ENCODE data around the gene MAN1B1.

Gene MAN1B1

DNA sequence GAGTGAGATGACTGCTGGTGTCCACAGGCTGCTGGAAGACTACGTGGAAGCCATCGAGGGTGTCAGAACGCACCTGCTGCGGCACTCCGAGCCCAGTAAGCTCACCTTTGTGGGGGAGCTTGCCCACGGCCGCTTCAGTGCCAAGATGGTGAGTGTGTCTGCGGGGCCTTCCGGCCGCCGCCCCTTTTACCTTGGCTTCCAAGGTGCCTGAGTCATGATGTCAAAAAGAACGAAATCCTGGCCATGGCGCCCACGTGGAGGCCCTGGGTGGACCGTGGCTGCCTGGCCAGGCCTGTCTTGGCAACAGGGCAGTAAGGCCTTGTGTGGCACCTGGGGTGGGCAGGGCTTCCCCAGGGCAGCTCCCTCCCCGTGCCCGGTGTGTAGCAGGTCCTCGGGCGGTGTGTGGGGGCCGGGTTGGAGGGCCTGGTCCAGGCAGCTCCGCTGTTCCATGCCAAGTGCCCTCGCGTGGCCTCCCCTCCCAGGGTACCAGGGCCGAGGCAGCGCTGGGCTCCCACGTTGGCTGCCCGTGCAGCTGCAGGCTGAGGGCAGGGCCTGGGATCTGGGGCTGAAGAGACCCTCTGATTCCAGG is 20.0 kb downstream of the MAN1B1 start:
- TF ChIP-seq, protein P1, sequence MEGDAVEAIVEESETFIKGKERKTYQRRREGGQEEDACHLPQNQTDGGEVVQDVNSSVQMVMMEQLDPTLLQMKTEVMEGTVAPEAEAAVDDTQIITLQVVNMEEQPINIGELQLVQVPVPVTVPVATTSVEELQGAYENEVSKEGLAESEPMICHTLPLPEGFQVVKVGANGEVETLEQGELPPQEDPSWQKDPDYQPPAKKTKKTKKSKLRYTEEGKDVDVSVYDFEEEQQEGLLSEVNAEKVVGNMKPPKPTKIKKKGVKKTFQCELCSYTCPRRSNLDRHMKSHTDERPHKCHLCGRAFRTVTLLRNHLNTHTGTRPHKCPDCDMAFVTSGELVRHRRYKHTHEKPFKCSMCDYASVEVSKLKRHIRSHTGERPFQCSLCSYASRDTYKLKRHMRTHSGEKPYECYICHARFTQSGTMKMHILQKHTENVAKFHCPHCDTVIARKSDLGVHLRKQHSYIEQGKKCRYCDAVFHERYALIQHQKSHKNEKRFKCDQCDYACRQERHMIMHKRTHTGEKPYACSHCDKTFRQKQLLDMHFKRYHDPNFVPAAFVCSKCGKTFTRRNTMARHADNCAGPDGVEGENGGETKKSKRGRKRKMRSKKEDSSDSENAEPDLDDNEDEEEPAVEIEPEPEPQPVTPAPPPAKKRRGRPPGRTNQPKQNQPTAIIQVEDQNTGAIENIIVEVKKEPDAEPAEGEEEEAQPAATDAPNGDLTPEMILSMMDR (IDR thresholded peaks at IDR 0.05; ENCODE audit: insufficient read depth, missing control alignments): no peak
- no peak for DNase-seq (ENCODE audit: insufficient read length, low spot score)
- no peak for FAIRE-seq

DNA sequence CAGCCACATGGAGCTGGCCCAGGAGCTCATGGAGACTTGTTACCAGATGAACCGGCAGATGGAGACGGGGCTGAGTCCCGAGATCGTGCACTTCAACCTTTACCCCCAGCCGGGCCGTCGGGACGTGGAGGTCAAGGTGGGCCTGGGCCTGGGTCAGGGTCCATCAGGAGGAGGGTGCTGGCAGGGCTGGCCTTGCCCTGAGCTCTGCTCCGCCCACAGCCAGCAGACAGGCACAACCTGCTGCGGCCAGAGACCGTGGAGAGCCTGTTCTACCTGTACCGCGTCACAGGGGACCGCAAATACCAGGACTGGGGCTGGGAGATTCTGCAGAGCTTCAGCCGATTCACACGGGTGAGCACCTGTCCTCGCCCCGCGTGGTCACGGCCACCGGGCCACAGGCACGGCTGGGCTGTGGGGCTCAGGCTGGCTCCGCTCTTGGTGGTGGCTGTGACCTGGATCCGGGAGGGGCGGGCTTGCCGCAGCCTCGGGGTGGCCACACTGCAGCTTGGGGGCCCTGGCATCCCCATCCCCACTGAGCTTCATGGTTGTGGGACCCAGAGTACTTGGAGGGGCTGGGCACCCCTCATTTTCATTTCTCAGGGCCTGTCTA is 20.6 kb downstream of the MAN1B1 start:
- no peak for FAIRE-seq
- TF ChIP-seq, protein P1 (IDR thresholded peaks at IDR 0.05; ENCODE audit: insufficient read depth, missing control alignments): no peak

DNA sequence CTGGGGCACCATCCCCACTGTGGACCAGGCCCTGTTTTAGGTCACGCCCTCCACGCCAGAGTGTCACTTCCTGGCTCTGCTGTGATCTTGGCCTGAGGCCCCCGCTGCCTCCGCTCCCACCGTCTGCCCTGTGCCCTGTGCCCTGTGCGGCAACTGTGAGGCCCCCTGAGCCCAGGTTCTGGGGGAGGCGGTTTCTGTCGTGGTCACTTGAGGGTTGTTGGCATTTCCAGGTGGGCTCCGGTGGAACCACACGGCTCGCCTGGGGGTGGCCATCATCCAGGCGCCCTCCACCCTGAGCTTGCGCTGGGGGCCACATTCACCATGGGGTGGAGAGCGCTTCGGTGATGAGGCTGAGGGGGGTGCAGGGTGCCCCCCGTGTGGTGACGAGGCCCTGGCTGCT is 21.2 kb downstream of the MAN1B1 start:
- FAIRE-seq (no peak), DNase-seq (ENCODE audit: insufficient read length, low spot score) (no peak)
- TF ChIP-seq, protein P1 (IDR thresholded peaks at IDR 0.05; ENCODE audit: insufficient read depth, missing control alignments): no peak

More for the DNA sequence above, 20.6 kb downstream of the MAN1B1 start:
- no peak for DNase-seq (ENCODE audit: insufficient read length, low spot score)

DNA sequence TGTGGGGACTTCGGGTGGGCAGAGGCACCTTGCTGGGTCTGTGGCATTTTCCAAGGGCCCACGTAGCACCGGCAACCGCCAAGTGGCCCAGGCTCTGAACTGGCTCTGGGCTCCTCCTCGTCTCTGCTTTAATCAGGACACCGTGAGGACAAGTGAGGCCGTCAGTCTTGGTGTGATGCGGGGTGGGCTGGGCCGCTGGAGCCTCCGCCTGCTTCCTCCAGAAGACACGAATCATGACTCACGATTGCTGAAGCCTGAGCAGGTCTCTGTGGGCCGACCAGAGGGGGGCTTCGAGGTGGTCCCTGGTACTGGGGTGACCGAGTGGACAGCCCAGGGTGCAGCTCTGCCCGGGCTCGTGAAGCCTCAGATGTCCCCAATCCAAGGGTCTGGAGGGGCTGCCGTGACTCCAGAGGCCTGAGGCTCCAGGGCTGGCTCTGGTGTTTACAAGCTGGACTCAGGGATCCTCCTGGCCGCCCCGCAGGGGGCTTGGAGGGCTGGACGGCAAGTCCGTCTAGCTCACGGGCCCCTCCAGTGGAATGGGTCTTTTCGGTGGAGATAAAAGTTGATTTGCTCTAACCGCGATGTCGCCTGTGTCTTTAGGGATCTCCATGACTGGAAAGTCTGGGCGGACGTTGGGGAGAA is 21.9 kb downstream of the MAN1B1 start:
- FAIRE-seq (no peak), DNase-seq (ENCODE audit: insufficient read length, low spot score) (no peak)
- TF ChIP-seq, protein P1 (IDR thresholded peaks at IDR 0.05; ENCODE audit: insufficient read depth, missing control alignments): no peak

DNA sequence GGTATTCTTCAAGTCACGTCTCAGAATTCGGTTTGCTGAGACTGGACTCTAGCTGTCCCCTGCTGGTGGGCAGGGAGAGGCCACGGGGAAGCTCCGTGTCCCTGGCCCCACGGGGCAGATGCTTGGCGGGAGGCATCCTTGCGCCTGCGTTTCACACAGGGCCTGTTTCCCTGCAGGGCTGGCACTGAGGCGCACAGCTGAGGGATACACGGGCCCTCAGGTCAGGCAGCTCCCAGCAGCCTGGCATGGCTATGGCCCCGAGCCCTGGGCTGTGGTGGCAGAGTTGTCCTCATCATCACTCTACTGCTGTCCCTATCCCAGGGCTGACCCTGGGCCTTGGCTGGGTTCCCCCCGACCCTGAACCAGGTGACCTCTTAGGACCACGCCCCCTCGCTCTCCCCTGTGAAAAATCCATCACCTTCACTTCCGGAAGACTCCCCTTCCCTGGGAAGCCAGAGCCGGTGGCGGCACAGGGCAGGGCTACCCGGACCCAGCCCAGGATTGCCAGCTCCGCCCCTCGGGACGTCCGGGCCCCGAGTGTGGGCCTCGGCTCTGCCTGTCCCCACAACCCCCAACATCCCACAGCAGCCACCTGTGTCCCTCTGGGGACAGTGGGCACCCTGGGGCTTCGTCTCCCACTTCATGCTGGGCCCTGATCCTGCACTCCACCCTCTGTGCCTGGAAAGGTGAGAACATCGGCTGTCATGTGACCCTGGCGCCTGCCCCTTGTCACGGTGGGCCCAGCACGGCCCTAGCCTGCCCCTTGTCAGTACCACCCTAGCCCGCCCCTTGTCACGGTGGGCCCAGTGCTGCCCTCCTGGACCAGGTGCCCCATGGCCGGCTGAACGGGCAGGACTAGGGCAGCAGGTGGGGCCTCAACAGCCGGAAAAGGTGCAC is 22.7 kb downstream of the MAN1B1 start:
- no peak for FAIRE-seq
- no peak for DNase-seq (ENCODE audit: insufficient read length, low spot score)
- TF ChIP-seq, protein P1 (IDR thresholded peaks at IDR 0.05; ENCODE audit: insufficient read depth, missing control alignments): no peak

DNA sequence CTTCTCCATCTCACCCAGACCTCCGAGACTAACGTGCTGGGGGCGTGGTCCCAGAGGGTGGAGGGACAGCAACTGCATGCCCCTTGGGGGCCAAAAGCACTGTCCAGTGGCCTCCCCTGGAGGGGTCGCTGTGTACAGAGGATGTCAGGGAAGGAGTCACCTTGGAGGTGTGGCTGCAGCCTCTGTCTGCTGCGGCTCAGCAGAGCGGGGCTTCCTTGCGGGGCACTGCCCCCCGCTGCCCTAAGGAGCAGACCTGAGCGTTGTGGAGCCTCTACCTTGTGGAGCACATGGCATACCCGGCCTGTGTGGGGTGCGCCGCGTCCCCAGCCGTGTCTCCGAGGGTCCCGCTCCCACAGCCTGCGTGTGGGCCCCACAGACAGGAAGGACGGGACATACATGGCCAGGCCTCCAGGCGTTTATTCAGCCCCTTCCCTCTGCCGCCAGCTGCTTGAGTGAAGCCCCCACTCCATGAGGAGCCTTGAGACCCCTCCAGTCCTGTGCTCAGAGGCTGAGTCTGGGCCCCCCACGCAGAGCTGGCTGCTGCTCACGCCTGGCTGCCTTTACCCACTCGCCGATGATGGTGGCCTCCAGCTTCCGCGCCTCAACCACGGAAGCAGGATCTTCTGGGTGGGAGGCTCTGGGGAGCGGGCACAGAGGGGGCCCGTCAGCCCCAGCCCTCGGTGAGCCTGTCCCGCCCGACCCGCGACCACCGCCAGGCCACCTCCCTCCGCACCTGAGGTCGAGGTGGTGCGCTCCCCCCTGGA is 23.5 kb downstream of the MAN1B1 start:
- TF ChIP-seq, protein P1 (IDR thresholded peaks at IDR 0.05; ENCODE audit: insufficient read depth, missing control alignments): no peak
- FAIRE-seq (no peak), DNase-seq (ENCODE audit: insufficient read length, low spot score) (no peak)
